Mucosa of gallbladder (tissue), 1 donor: ENCODE measurements around the gene PLIN4. TPM values are rescaled to one million over a fixed set of nuclear protein-coding genes. Genes with fewer than 3 reads are reported as not detected.

Experiments
- DNase-seq: peaks from one replicate; pipeline ENCODE4 v3.0.0-alpha.2; 2020; ENCODE audit warnings: low spot score
- total RNA-seq: library from RNA; stranded (reverse); gene quantifications from one replicate; pipeline ENCODE4 v1.2.1, GENCODE V29; 2021
- donor health status: DM: no; HTN: no; CAD: no.

Gene PLIN4
- total RNA-seq, 1 donor from 2014 or later: 36.4 TPM

DNA sequence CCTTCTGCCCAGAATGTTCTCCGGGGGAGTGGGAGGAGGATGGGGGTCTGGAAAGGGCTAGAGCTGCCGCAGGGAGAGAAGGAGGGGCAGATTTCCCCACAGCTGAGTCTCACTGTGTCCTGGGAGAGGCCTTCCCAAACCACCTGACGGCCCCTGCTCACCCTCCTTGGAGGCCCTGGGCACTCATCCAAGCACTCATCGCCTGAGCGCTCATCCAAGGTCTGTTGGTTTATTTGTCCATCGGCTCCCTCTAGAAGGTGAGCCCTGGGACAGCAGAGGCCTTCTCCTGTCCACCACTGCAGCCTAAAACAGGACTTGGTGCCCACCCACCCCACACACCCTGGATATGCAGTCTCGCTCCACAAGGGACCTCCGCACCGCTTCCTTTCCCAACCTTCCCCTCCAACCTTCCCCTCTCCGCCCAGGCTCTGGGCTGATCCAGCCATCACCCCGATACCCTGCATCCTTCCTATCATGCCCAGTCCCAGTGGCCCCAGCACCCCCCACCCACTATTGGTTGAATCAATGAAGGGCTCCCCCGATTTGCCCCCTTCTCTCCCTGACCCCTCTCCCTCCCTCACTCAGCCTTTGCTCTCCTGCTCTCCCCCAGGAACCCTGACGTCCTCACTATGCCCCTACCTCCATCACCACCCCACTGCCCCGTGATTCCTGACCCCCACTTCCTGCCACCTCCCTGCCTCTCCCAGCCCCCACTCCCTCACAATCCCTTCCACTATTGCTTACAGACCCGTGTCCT lies 62.4 kb downstream of the PLIN4 start:
- DNase-seq: no peak

DNA sequence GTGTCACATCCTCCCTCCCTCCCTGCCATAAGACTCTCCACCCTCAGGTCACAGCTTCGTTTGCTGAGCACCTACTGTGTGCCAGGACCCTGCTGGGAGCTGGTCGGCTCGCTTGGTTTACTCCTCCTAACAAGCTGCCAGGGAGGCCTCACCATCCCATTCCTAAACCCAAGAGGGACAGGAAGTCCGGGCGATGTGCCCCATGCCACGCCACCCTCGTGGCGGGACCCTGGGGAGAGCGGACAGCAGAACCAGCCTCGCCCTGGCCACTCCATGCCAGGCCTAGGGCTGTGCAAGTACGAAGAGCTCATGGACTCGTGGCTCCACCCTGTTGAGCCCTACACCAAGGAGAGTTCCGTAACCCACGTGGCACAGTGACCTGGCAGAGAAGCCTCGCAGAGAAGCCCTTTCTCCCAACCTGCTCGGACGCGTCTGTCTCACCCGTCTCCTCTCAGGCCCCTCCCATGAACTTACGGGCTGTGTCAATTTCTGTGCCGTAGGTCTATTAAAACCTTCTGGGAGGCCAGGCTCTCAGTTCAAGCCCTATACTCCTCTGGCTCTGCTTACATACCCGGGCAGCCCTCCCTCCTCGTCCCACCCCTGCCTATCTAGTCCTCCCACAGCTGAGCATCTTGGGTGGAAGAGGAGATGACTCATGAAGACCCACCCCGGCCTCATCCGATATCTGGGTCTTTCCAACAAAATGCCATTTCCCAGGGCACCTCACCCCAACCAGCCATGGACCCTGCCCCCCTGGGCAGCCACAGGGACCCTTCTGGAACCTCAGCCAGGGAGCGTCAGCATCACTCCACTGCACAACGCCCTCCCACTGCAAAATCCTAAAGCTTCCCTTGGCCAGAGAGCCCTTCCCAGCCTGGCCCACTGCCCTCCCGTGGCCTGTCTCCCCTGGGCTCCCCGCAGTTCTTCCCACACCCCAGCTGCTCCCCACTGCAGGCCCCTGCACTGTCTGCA lies 63.3 kb downstream of the PLIN4 start:
- no peak for DNase-seq

DNA sequence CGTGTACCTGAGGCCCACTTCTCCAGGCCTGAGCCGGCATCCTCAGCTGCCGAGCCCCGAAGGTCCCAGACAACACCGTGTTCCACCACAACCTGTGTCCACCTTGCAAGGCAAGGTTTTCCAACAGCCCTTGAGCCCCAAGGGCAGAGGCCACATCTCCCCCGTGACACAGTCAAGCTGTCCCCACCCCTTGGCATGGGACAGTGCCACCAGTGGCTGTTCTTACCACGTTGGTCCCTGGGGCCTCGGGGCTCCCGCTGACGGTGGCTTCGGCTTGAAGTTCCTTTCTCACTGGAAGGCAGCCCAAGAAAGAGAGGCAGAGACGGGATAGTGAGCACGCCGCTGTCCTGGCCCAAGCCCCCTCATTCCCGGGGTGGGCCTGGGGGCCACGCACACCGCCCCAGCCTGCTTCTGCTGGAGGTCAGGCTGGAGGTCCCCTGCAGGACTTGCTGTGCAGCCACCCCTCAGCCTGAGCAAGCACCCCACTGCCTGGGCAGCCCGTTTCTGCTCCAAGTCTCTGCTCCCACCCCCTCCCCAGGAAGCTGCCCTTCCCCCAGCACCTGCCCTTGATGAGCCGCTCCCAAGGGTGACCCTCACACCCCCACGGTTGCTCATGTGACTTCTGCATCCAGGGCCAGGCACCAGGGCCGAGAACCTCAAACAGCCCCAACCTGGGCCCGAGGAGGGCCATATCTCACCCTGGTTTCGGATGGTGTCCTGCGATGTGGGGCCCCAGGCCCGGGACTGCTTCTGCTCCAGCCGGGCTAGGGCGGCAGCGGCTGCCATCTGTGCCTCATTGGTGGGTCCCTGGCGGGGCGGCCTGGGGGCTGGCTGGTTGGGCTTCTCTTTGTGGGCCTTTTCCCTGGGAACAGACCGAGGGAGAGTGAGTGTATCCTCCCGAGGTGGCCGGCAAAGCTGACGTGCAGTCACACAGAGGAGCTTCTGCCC lies 64.8 kb downstream of the PLIN4 start:
- DNase-seq: no peak

DNA sequence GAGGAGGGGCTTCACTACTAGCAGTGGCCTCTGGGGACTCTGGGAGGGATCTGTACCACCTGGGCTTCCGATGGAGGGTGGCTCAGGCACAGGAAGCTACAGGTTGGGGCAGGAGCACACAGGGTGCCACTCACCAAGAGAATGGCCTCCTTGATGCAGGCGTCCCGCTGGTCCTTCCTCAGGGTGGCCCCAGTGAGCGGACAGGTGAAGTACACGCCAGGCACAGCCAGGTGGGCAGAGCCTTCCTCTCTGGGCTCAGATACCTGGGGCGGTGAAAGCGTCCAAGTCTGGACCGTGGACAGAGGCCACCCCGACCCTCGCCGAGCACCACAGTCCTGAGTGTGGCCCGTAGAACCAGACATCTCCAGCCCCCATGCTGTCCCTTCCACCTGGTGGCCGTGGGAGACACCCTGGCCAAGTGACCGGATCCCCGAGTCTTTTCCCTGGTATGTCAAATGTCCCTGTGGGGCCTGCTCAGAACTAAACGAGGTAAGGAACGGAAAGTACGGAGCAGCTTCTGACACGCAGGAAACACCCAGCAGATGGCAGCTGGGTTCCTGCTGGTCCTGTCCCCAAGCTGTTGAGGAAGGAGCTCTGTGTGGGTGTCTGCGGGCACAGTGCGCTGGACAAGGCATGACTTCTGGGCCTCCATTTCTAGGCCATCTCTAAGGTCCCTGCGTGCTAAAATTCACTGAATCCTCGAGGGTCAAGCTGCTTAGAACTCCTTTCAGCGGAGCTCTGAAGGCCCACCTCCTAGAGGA lies 65.9 kb downstream of the PLIN4 start:
- DNase-seq: no peak

Other genes starting within 250 kb of the PLIN4 start
- not detected for gene SHD, start 239.2 kb downstream of the PLIN4 start, total RNA-seq
- 0.98 TPM for gene TMIGD2, start 216.1 kb downstream of the PLIN4 start, total RNA-seq
- gene FSD1, start 213.9 kb downstream of the PLIN4 start, total RNA-seq: 1.3 TPM
- gene STAP2, start 179.7 kb downstream of the PLIN4 start, total RNA-seq: 37.8 TPM
- gene MPND, start 174.9 kb downstream of the PLIN4 start, total RNA-seq: 26.1 TPM
- 56.9 TPM for gene SH3GL1, start 117.9 kb downstream of the PLIN4 start, total RNA-seq
- 8.3 TPM for gene CHAF1A, start 115.8 kb downstream of the PLIN4 start, total RNA-seq
- 134 TPM for gene UBXN6, start 60.7 kb downstream of the PLIN4 start, total RNA-seq
- 54.4 TPM for gene HDGFL2, start 46.2 kb downstream of the PLIN4 start, total RNA-seq
- gene PLIN5, start 16.7 kb upstream of the PLIN4 start, total RNA-seq: 13.6 TPM
- 16.2 TPM for gene LRG1, start 21.6 kb upstream of the PLIN4 start, total RNA-seq
- gene SEMA6B, start 41.2 kb upstream of the PLIN4 start, total RNA-seq: 5.0 TPM
- 7.3 TPM for gene TNFAIP8L1, start 121.0 kb upstream of the PLIN4 start, total RNA-seq
- gene MYDGF, start 151.9 kb upstream of the PLIN4 start, total RNA-seq: 77.4 TPM
- 62.8 TPM for gene DPP9, start 205.4 kb upstream of the PLIN4 start, total RNA-seq